Measurements from ENCODE around the gene LDHD.
A peak's percentile ranks its signal among the peaks of the same experiment; 100 is the strongest.

Gene LDHD

GRCh38 chr16:75110637-75111513 lies 5.7 kb downstream of the LDHD start:
- no peaks in the 10 kb centered on the region for H4K20me1 ChIP-seq (ENCODE audit: insufficient read depth, low read length)
- TF ChIP-seq CTCF (IDR thresholded peaks at IDR 0.05; ENCODE audit: low read length) (peak; percentile 79), EZH2 (IDR thresholded peaks at IDR 0.05; ENCODE audit: borderline replicate concordance, low read length) (no peak)
- H3K27me3 ChIP-seq (ENCODE audit: insufficient read depth, low read length): no peaks in the 10 kb centered on the region
- peak overlapping the region; percentile 56 for H3K4me2 ChIP-seq (ENCODE audit: low read length)
- no peaks in the 10 kb centered on the region for H3K9me3 ChIP-seq (ENCODE audit: low read length)
- no peaks in the 10 kb centered on the region for H3K9me2 ChIP-seq (ENCODE audit: low read depth, low read length)
- H3K4me1 ChIP-seq (ENCODE audit: insufficient read depth, low read length, severe bottlenecking): peaks cover 42% of the 10 kb centered on the region
- H3K36me3 ChIP-seq (ENCODE audit: insufficient read depth, low read length): no peaks in the 10 kb centered on the region
- no peaks in the 10 kb centered on the region for H3K79me2 ChIP-seq (ENCODE audit: insufficient read depth, low read length)
- H3K4me3 ChIP-seq (ENCODE audit: low read depth, low read length, poor library complexity, severe bottlenecking): peak overlapping the region; percentile 26
- no peak overlapping the region for H2AFZ ChIP-seq (ENCODE audit: low read length)
- no peaks in the 10 kb centered on the region for H3F3A ChIP-seq (ENCODE audit: insufficient read depth, low read length)
- H3K27ac ChIP-seq (ENCODE audit: low read depth, low read length, poor library complexity, severe bottlenecking): peak overlapping the region; percentile 33
- peak overlapping the region; percentile 5; the same call in 1 of the 2 replicates for H3K9ac ChIP-seq (ENCODE audit: low read length)

- no peak overlapping the region; the same call in 1 of the 2 replicates for H3K9ac ChIP-seq (ENCODE audit: low read length)
- peak overlapping the region; percentile 46 for H3K27ac ChIP-seq (ENCODE audit: low read depth, low read length, poor library complexity, severe bottlenecking)
- H3K4me1 ChIP-seq (ENCODE audit: insufficient read depth, low read length, severe bottlenecking): peaks cover 42% of the 10 kb centered on the region
- H3F3A ChIP-seq (ENCODE audit: insufficient read depth, low read length): no peaks in the 10 kb centered on the region
- H2AFZ ChIP-seq (ENCODE audit: low read length): no peak overlapping the region
- H3K9me3 ChIP-seq (ENCODE audit: low read length): no peaks in the 10 kb centered on the region
- TF ChIP-seq CTCF (IDR thresholded peaks at IDR 0.05; ENCODE audit: low read length) (no peak; the same call in 1 of the 2 replicates), EZH2 (IDR thresholded peaks at IDR 0.05; ENCODE audit: borderline replicate concordance, low read length) (no peak)
- no peaks in the 10 kb centered on the region for H4K20me1 ChIP-seq (ENCODE audit: insufficient read depth, low read length)
- H3K27me3 ChIP-seq (ENCODE audit: insufficient read depth, low read length): no peaks in the 10 kb centered on the region
- no peaks in the 10 kb centered on the region for H3K79me2 ChIP-seq (ENCODE audit: insufficient read depth, low read length)
- H3K4me3 ChIP-seq (ENCODE audit: low read depth, low read length, poor library complexity, severe bottlenecking): peak overlapping the region; percentile 38
- no peaks in the 10 kb centered on the region for H3K9me2 ChIP-seq (ENCODE audit: low read depth, low read length)
- no peaks in the 10 kb centered on the region for H3K36me3 ChIP-seq (ENCODE audit: insufficient read depth, low read length)
- peak overlapping the region; percentile 56; the same call in 1 of the 2 replicates for H3K4me2 ChIP-seq (ENCODE audit: low read length)
Observed at GRCh38 chr16:75109732-75110243, 6.8 kb downstream of the LDHD start.

GRCh38 chr16:75108792-75109731 lies 7.5 kb downstream of the LDHD start:
- Histone ChIP-seq H3K4me3 (ENCODE audit: low read depth, low read length, poor library complexity, severe bottlenecking) (peak overlapping the region; percentile 38), H3K9ac (ENCODE audit: low read length) (peak overlapping the region; percentile 29; the same call in 1 of the 2 replicates), H2AFZ (ENCODE audit: low read length) (no peak overlapping the region)

More at GRCh38 chr16:75108792-75109731, 7.5 kb downstream of the LDHD start:
- H4K20me1 ChIP-seq (ENCODE audit: insufficient read depth, low read length): no peaks in the 10 kb centered on the region
- TF ChIP-seq CTCF (IDR thresholded peaks at IDR 0.05; ENCODE audit: low read length) (no peak), EZH2 (IDR thresholded peaks at IDR 0.05; ENCODE audit: borderline replicate concordance, low read length) (no peak)
- no peaks in the 10 kb centered on the region for H3K79me2 ChIP-seq (ENCODE audit: insufficient read depth, low read length)
- no peaks in the 10 kb centered on the region for H3K9me3 ChIP-seq (ENCODE audit: low read length)
- H3F3A ChIP-seq (ENCODE audit: insufficient read depth, low read length): no peaks in the 10 kb centered on the region
- no peaks in the 10 kb centered on the region for H3K9me2 ChIP-seq (ENCODE audit: low read depth, low read length)
- no peaks in the 10 kb centered on the region for H3K27me3 ChIP-seq (ENCODE audit: insufficient read depth, low read length)
- H3K4me1 ChIP-seq (ENCODE audit: insufficient read depth, low read length, severe bottlenecking): peaks cover 42% of the 10 kb centered on the region
- no peaks in the 10 kb centered on the region for H3K36me3 ChIP-seq (ENCODE audit: insufficient read depth, low read length)
- peak overlapping the region; percentile 46 for H3K27ac ChIP-seq (ENCODE audit: low read depth, low read length, poor library complexity, severe bottlenecking)
- peak overlapping the region; percentile 56 for H3K4me2 ChIP-seq (ENCODE audit: low read length)

Data from OCI-LY1 (cell line).